HepG2 (cell line): ENCODE data around the gene KLHL21. TPM values are rescaled to one million over a fixed set of nuclear protein-coding genes. Genes with fewer than 3 reads are reported as not detected.
A peak's percentile ranks its signal among the peaks of the same experiment; 100 is the strongest.

ENCODE experiments used
- BORCS8-MEF2B ChIP-seq: sonication (generic); formaldehyde crosslinking; IDR thresholded peaks from 2 replicates; pipeline ENCODE4 v1.8.0; 2022; ENCODE audit warnings: mild to moderate bottlenecking, missing genetic modification reagents
- CHD2 ChIP-seq: IDR thresholded peaks from 2 replicates; pipeline ENCODE4 v1.6.1; 2011; ENCODE audit warnings: low read depth, low read length, improper control_type of control experiment
- CSRNP1 ChIP-seq: sonication (generic); formaldehyde crosslinking; IDR thresholded peaks from 2 replicates; pipeline ENCODE4 v1.8.1; 2023; ENCODE audit warnings: mild to moderate bottlenecking, missing genetic modification reagents
- ELF4 ChIP-seq: sonication (generic); formaldehyde crosslinking; IDR thresholded peaks from 2 replicates; pipeline ENCODE4 v1.5.0; 2020; ENCODE audit warnings: missing genetic modification reagents, mild to moderate bottlenecking, moderate library complexity, borderline replicate concordance
- EZH2 ChIP-seq: conservative IDR thresholded peaks from 2 replicates; pipeline ENCODE4 v1.6.1; 2012; ENCODE audit warnings: mild to moderate bottlenecking, low read depth, low read length, moderate library complexity
- HCFC1 ChIP-seq: fragments of 150-350 bp; IDR thresholded peaks from 2 replicates; pipeline ENCODE4 v1.6.1; 2014; ENCODE audit warnings: low read depth, low read length
- HNRNPUL1 ChIP-seq: fragments of 200-400 bp; formaldehyde crosslinking; IDR thresholded peaks from 2 replicates; pipeline ENCODE4 v1.6.1; 2017; ENCODE audit warnings: low read depth, mild to moderate bottlenecking, low read length, moderate library complexity
- ISX ChIP-seq: sonication (generic); formaldehyde crosslinking; conservative IDR thresholded peaks from 2 replicates; pipeline ENCODE4 v1.5.0; 2020; ENCODE audit warnings: missing genetic modification reagents
- KDM6A ChIP-seq: IDR thresholded peaks from 2 replicates; pipeline ENCODE4 v1.6.1; 2016; ENCODE audit warnings: low read depth
- KLF15 ChIP-seq: sonication (generic); formaldehyde crosslinking; IDR thresholded peaks from 2 replicates; pipeline ENCODE4 v1.8.1; 2023; ENCODE audit warnings: borderline replicate concordance, mild to moderate bottlenecking, inconsistent platforms, missing genetic modification reagents, mixed read lengths
- RBAK ChIP-seq: sonication (generic); formaldehyde crosslinking; IDR thresholded peaks from 2 replicates; pipeline ENCODE4 v1.5.1; 2020; ENCODE audit warnings: mild to moderate bottlenecking, missing genetic modification reagents
- TBX2 ChIP-seq: sonication (generic); formaldehyde crosslinking; IDR thresholded peaks from 2 replicates; pipeline ENCODE4 v1.5.0; 2020; ENCODE audit warnings: missing genetic modification reagents, mild to moderate bottlenecking, borderline replicate concordance
- THAP8 ChIP-seq: sonication (generic); formaldehyde crosslinking; IDR thresholded peaks from 2 replicates; pipeline ENCODE4 v1.5.1; 2020; ENCODE audit warnings: missing genetic modification reagents, mild to moderate bottlenecking, borderline replicate concordance
- USF2 ChIP-seq, 2 experiments: sonication (generic) in 1 of 2; formaldehyde crosslinking in 1 of 2; IDR thresholded peaks; 2 replicates each; pipeline versions ENCODE4 v1.5.1 to v1.6.1; 2011 to 2020; ENCODE audit warnings: borderline replicate concordance in 1 of 2, low read depth in 1 of 2, low read length in 1 of 2, mild to moderate bottlenecking in 1 of 2, missing genetic modification reagents in 1 of 2, moderate library complexity in 1 of 2
- ZNF124 ChIP-seq: sonication (generic); formaldehyde crosslinking; IDR thresholded peaks from 2 replicates; pipeline ENCODE4 v1.4.0; 2020; ENCODE audit warnings: missing genetic modification reagents
- ZNF20 ChIP-seq: sonication (generic); formaldehyde crosslinking; IDR thresholded peaks from 2 replicates; pipeline ENCODE4 v1.4.0; 2020; ENCODE audit warnings: mild to moderate bottlenecking, moderate library complexity, missing genetic modification reagents
- ZNF441 ChIP-seq: sonication (generic); formaldehyde crosslinking; IDR thresholded peaks from 2 replicates; pipeline ENCODE4 v1.7.0; 2021; ENCODE audit warnings: missing genetic modification reagents, borderline replicate concordance
- ZNF605 ChIP-seq: sonication (generic); formaldehyde crosslinking; IDR thresholded peaks from 2 replicates; pipeline ENCODE4 v1.8.0; 2022; ENCODE audit warnings: mild to moderate bottlenecking, missing genetic modification reagents
- ZNF703 ChIP-seq: sonication (generic); formaldehyde crosslinking; IDR thresholded peaks from 2 replicates; pipeline ENCODE4 v1.5.1; 2020; ENCODE audit warnings: missing genetic modification reagents, mild to moderate bottlenecking, moderate library complexity, borderline replicate concordance
- ZNF841 ChIP-seq: sonication (generic); formaldehyde crosslinking; IDR thresholded peaks from 2 replicates; pipeline ENCODE4 v1.8.1; 2023; ENCODE audit warnings: missing genetic modification reagents, borderline replicate concordance
- polyA plus RNA-seq, 8 experiments: library from polyadenylated mRNA; depleted of rRNA in 3 of 8; stranded (reverse) in 7 of 8; unstranded in 1 of 8; fragments of >200 nt; fragmentation: Illumina TruSeq in 4 of 8; extraction: Trizol in 4 of 8; gene quantifications; 2 replicates each; pipeline versions ENCODE4 v1.2.1 to v1.2.3, GENCODE V29; 2011 to 2016; ENCODE audit warnings: low read depth in 4 of 8, missing spikeins in 1 of 8, mixed read lengths in 1 of 8; ENCODE audit not compliant: insufficient read depth in 1 of 8
- total RNA-seq, 5 experiments: library from RNA; depleted of rRNA; stranded (reverse); fragments of >200 nt; fragmentation: Illumina TruSeq; extraction: Trizol; gene quantifications; 2 replicates each; pipeline ENCODE4 v1.2.3, GENCODE V29; 2016; ENCODE audit warnings: low read depth in 1 of 5
- TF ChIP-seq, protein P1 (sequence below): sonication (generic); formaldehyde crosslinking; conservative IDR thresholded peaks from 2 replicates; pipeline ENCODE4 v1.4.0; 2020; ENCODE audit warnings: missing genetic modification reagents
- TF ChIP-seq, protein P2 (sequence below): sonication (generic); formaldehyde crosslinking; IDR thresholded peaks from 2 replicates; pipeline ENCODE4 v1.4.0; 2020; ENCODE audit warnings: missing genetic modification reagents
- TF ChIP-seq, protein P3 (sequence below): sonication (generic); formaldehyde crosslinking; conservative IDR thresholded peaks from 2 replicates; pipeline ENCODE4 v1.8.0; 2022; ENCODE audit warnings: mild to moderate bottlenecking, moderate library complexity, missing genetic modification reagents

KLHL21 gene
- total and polyA plus RNA-seq, 2 of the 13 experiments (the other 11 are each of a cell fraction or from before 2014, with no cell fraction given): 14.8 to 25.0 TPM

DNA sequence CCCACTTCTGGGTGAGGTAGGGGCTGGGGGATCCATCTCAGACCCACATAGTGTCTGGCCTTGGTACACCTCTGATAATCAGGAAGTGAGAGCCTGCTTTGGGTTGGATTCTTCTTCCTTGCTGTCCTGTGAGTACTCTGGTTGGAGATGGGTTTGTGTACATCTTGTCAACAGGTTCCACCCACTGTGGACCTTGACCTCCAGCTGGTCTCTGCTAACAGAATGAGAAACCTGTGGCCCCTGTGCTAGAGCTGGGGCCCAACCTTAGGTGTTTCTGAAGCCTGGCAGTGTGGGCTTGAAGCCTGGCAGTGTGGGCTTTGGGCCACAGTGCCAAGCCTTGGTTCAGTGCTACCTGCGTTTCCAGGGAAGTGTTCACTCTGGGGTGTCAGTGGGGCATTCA, 20.3 kb downstream of the KLHL21 start (continued):
- TF ChIP-seq ZNF441 (peak; percentile 47; the same call in 1 of the 2 replicates), RBAK (CRISPR knock-in tag) (no peak), CSRNP1 (CRISPR knock-in tag) (no peak), ZNF605 (no peak), BORCS8-MEF2B (CRISPR knock-in tag) (no peak), ZNF124 (CRISPR knock-in tag) (no peak), THAP8 (CRISPR knock-in tag) (no peak), USF2 (IDR thresholded peaks at IDR 0.05; ENCODE audit: low read depth, low read length) (no peak), USF2 (CRISPR knock-in tag; IDR thresholded peaks at IDR 0.05; ENCODE audit: borderline replicate concordance) (no peak), ISX (CRISPR knock-in tag) (no peak), ZNF20 (CRISPR knock-in tag) (no peak), ZNF703 (no peak), EZH2 (no peak), HNRNPUL1 (no peak), ELF4 (CRISPR knock-in tag) (0 out of 2 replicates have a peak, but pooled peaks have one; percentile 52), KLF15 (CRISPR knock-in tag) (no peak), ZNF841 (CRISPR knock-in tag) (no peak), TBX2 (CRISPR knock-in tag) (peak; percentile 83), KDM6A (peak; percentile 92), HCFC1 (no peak), CHD2 (no peak)
- TF ChIP-seq, protein P1, sequence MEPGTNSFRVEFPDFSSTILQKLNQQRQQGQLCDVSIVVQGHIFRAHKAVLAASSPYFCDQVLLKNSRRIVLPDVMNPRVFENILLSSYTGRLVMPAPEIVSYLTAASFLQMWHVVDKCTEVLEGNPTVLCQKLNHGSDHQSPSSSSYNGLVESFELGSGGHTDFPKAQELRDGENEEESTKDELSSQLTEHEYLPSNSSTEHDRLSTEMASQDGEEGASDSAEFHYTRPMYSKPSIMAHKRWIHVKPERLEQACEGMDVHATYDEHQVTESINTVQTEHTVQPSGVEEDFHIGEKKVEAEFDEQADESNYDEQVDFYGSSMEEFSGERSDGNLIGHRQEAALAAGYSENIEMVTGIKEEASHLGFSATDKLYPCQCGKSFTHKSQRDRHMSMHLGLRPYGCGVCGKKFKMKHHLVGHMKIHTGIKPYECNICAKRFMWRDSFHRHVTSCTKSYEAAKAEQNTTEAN (CRISPR knock-in tag): no peak
- TF ChIP-seq, protein P2, sequence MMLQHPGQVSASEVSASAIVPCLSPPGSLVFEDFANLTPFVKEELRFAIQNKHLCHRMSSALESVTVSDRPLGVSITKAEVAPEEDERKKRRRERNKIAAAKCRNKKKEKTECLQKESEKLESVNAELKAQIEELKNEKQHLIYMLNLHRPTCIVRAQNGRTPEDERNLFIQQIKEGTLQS (CRISPR knock-in tag): 0 out of 2 replicates have a peak, but pooled peaks have one; percentile 10
- TF ChIP-seq, protein P3, sequence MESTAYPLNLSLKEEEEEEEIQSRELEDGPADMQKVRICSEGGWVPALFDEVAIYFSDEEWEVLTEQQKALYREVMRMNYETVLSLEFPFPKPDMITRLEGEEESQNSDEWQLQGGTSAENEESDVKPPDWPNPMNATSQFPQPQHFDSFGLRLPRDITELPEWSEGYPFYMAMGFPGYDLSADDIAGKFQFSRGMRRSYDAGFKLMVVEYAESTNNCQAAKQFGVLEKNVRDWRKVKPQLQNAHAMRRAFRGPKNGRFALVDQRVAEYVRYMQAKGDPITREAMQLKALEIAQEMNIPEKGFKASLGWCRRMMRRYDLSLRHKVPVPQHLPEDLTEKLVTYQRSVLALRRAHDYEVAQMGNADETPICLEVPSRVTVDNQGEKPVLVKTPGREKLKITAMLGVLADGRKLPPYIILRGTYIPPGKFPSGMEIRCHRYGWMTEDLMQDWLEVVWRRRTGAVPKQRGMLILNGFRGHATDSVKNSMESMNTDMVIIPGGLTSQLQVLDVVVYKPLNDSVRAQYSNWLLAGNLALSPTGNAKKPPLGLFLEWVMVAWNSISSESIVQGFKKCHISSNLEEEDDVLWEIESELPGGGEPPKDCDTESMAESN (CRISPR knock-in tag): 0 out of 2 replicates have a peak, but pooled peaks have one; percentile 34
